K562 (cell line): ENCODE data around the gene FUT2. TPM values are rescaled to one million over a fixed set of nuclear protein-coding genes. Genes with fewer than 3 reads are reported as not detected.

Experiments
- ATF3 ChIP-seq, 2 experiments: fragments of 450-650 bp in 1 of 2; sonication (generic) in 1 of 2; formaldehyde crosslinking in 1 of 2; IDR thresholded peaks in 1 of 2; conservative IDR thresholded peaks in 1 of 2; 2 replicates each; pipeline versions ENCODE4 v1.6.1 to v1.8.1; 2016 to 2023; ENCODE audit warnings: mild to moderate bottlenecking in 2 of 2, moderate library complexity in 2 of 2, inconsistent platforms in 1 of 2, missing genetic modification reagents in 1 of 2
- BDP1 ChIP-seq: IDR thresholded peaks from 3 replicates; pipeline ENCODE4 v1.6.1; 2011; ENCODE audit not compliant: insufficient read length, insufficient read depth
- MEIS2 ChIP-seq: fragments of 450-650 bp; IDR thresholded peaks from 2 replicates; pipeline ENCODE4 v1.6.1; 2014; ENCODE audit warnings: mild to moderate bottlenecking; ENCODE audit not compliant: partially characterized antibody
- MIER1 ChIP-seq: fragments of 450-650 bp; IDR thresholded peaks from 2 replicates; pipeline ENCODE4 v1.6.1; 2016; ENCODE audit warnings: antibody characterized with exemption, mild to moderate bottlenecking, low read depth
- PRPF4 ChIP-seq: fragments of 200-400 bp; formaldehyde crosslinking; IDR thresholded peaks from one replicate; pipeline ENCODE4 v1.6.1; 2017; ENCODE audit warnings: low read length, low read depth, mild to moderate bottlenecking; ENCODE audit not compliant: insufficient read depth, poor library complexity, severe bottlenecking
- SRSF3 ChIP-seq: fragments of 200-400 bp; formaldehyde crosslinking; IDR thresholded peaks from 2 replicates; pipeline ENCODE4 v1.6.1; 2016; ENCODE audit warnings: mild to moderate bottlenecking, low read length, moderate library complexity; ENCODE audit not compliant: insufficient read depth
- ZBTB40 ChIP-seq, 2 experiments: fragments of 450-650 bp in 1 of 2; sonication (generic) in 1 of 2; formaldehyde crosslinking in 1 of 2; IDR thresholded peaks; 2 replicates each; pipeline versions ENCODE4 v1.7.1 to v1.9.0; 2016 to 2022; ENCODE audit warnings: inconsistent platforms in 1 of 2, mild to moderate bottlenecking in 1 of 2, missing genetic modification reagents in 1 of 2
- ZBTB7A ChIP-seq: IDR thresholded peaks from 2 replicates; pipeline ENCODE4 v1.6.1; 2011; ENCODE audit warnings: low read depth, mild to moderate bottlenecking, low read length, moderate library complexity, borderline replicate concordance; ENCODE audit not compliant: control insufficient read depth
- ZFX ChIP-seq: sonication (generic); formaldehyde crosslinking; IDR thresholded peaks from 2 replicates; pipeline ENCODE4 v1.8.0; 2022; ENCODE audit warnings: mild to moderate bottlenecking, missing genetic modification reagents, moderate library complexity
- polyA plus RNA-seq, 8 experiments: library from polyadenylated mRNA; depleted of rRNA in 4 of 8; stranded (reverse) in 5 of 8; unstranded in 3 of 8; fragments of >200 nt; fragmentation: Nextera tagmentation in 2 of 8; fragmentation: Illumina TruSeq in 1 of 8; extraction: Ambion mirVana in 2 of 8; extraction: Trizol in 1 of 8; gene quantifications; 2 replicates each; pipeline versions ENCODE4 v1.2.1 to v1.2.3, GENCODE V29; 2011 to 2014; ENCODE audit warnings: inconsistent platforms in 1 of 8, missing spikeins in 1 of 8
- total RNA-seq, 7 experiments: library from RNA; depleted of rRNA in 6 of 7; stranded (reverse); fragments of >200 nt in 6 of 7; fragmentation: Illumina TruSeq in 2 of 7; extraction: Trizol in 2 of 7; gene quantifications; 2 replicates each; pipeline versions ENCODE4 v1.2.1 to v1.2.3, GENCODE V29; 2011 to 2021; ENCODE audit warnings: low replicate concordance in 1 of 7

FUT2 gene
- total and polyA plus RNA-seq, 9 of the 15 experiments (the other 6 are each of a cell fraction or from before 2014, with no cell fraction given), result 0.03 to 0.04 TPM; not detected in 7

GRCh38 chr19:48740164-48740972 lies 44.6 kb downstream of the FUT2 start, which contains the start of gene RASIP1 (continued):
- TF ChIP-seq ZBTB7A (peak; percentile 43), PRPF4 (no peak), ATF3 (IDR thresholded peaks at IDR 0.05) (peak; percentile 61), ATF3 (CRISPR knock-in tag; conservative IDR thresholded peaks at IDR 0.05) (no peak), BDP1 (no peak), ZFX (CRISPR knock-in tag) (peak; percentile 8; the same call in 1 of the 2 replicates), ZBTB40 (IDR thresholded peaks at IDR 0.05) (peak; percentile 96), ZBTB40 (CRISPR knock-in tag; IDR thresholded peaks at IDR 0.05) (peak; percentile 76; the same call in 1 of the 2 replicates), SRSF3 (no peak), MEIS2 (peak; percentile 77), MIER1 (no peak)
